K562 (cell line): ENCODE data around the gene RNPEP. TPM values are rescaled to one million over a fixed set of nuclear protein-coding genes. Genes with fewer than 3 reads are reported as not detected.
"Not testable (repeated sequence)": the region's sequence is repeated elsewhere in the genome, so short reads cannot be mapped to it uniquely, and the experiment has no call there.

ENCODE experiments used
- ATAC-seq: fragments of 200-7000 bp; cut with Tn5 transposase; 3 replicates; pipeline ENCODE4 v1.9.1; 2020; ENCODE audit warnings: moderate library complexity
- BruUV-seq: library from RNA; stranded (reverse); fragments of 400-500 nt; replicated peaks from 2 replicates; lab custom pipeline; 2021; lab: Mats Ljungman, UMichigan
- CTCF ChIA-PET: fragments of 300-600 bp; formaldehyde crosslinking; extraction: SDS; loops from one replicate; lab custom pipeline; 2021; ENCODE audit warnings: low intra/inter-chr PET ratio; lab: Yijun Ruan, JAX
- POLR2A ChIA-PET: fragments of 300-600, 350-650 bp; sonication (Branson Sonifier 250); formaldehyde crosslinking; extraction: SDS; loops from one replicate; lab custom pipeline; 2021; ENCODE audit warnings: antibody characterized with exemption, inconsistent platforms; lab: Yijun Ruan, JAX
- DNase-seq, 4 experiments: peaks; one replicate each; pipeline versions ENCODE4 v3.0.0 to v3.0.0-alpha.2; 2011 to 2018; ENCODE audit warnings: low spot score in 3 of 4, mixed read lengths in 3 of 4; ENCODE audit errors: extremely low read depth in 1 of 4
- FAIRE-seq: peaks from 2 replicates; lab custom pipeline; 2011; peaks lifted over from hg19 to GRCh38; lab: Jason Lieb, UNC
- H2AFZ ChIP-seq: 2 replicates; pipeline ENCODE4 v1.6.0; 2011; ENCODE audit warnings: low read depth, low read length, control low read depth, inconsistent platforms
- H3K27ac ChIP-seq: fragments of 200-600 bp; 3 replicates; pipeline ENCODE4 v1.8.0; 2011; ENCODE audit warnings: low read depth, mild to moderate bottlenecking, control low read depth, inconsistent platforms, low read length, moderate library complexity, mixed read lengths; ENCODE audit errors: extremely low read depth
- H3K27me3 ChIP-seq, 2 experiments: fragments of 300-600 bp in 1 of 2; 2 replicates in 1 of 2; 3 replicates in 1 of 2; pipeline versions ENCODE4 v1.6.0 to v1.8.0; 2011; ENCODE audit warnings: inconsistent platforms in 2 of 2, low read length in 2 of 2, mild to moderate bottlenecking in 1 of 2, mixed read lengths in 1 of 2, moderate library complexity in 1 of 2; ENCODE audit not compliant: control insufficient read depth in 2 of 2, insufficient read depth in 2 of 2
- H3K36me3 ChIP-seq: fragments of 300-600 bp; 3 replicates; pipeline ENCODE4 v1.8.0; 2011; ENCODE audit warnings: mild to moderate bottlenecking, low read length, inconsistent platforms; ENCODE audit not compliant: control insufficient read depth, insufficient read depth
- H3K4me1 ChIP-seq, 2 experiments: fragments of 200-600 bp in 1 of 2; replicated peaks in 1 of 2; 2 replicates in 1 of 2; 3 replicates in 1 of 2; pipeline versions ENCODE4 v1.5.1 to v1.8.0; 2011; ENCODE audit warnings: inconsistent platforms in 2 of 2, low read length in 2 of 2, mild to moderate bottlenecking in 1 of 2, mixed read lengths in 1 of 2, moderate library complexity in 1 of 2; ENCODE audit not compliant: control insufficient read depth in 2 of 2, insufficient read depth in 2 of 2
- H3K4me2 ChIP-seq: 2 replicates; pipeline ENCODE4 v1.6.1; 2011; ENCODE audit warnings: low read length, control low read depth, inconsistent platforms, mixed read lengths; ENCODE audit not compliant: insufficient read depth
- H3K4me3 ChIP-seq: fragments of 200-600 bp; sonication (generic), shearing (Covaris generic); 2 replicates; pipeline ENCODE4 v1.5.1; 2016; ENCODE audit warnings: control low read depth, inconsistent platforms
- H3K79me2 ChIP-seq: fragments of 200-600 bp; 3 replicates; pipeline ENCODE4 v1.8.0; 2011; ENCODE audit warnings: low read length, inconsistent platforms; ENCODE audit not compliant: control insufficient read depth, insufficient read depth
- H3K9ac ChIP-seq, 2 experiments: 2 replicates each; pipeline versions ENCODE4 v1.6.0 to v1.6.1; 2011; ENCODE audit warnings: low read depth in 2 of 2, low read length in 2 of 2, control low read depth in 1 of 2, inconsistent platforms in 1 of 2, mild to moderate bottlenecking in 1 of 2, mixed read lengths in 1 of 2; ENCODE audit not compliant: insufficient read depth in 1 of 2
- H3K9me1 ChIP-seq: one replicate; pipeline ENCODE4 v1.6.0; 2011; ENCODE audit warnings: inconsistent platforms, mild to moderate bottlenecking, low read length, moderate library complexity; ENCODE audit not compliant: control insufficient read depth, insufficient read depth
- H3K9me3 ChIP-seq: replicated peaks from 2 replicates; pipeline ENCODE4 v1.5.1; 2011; ENCODE audit warnings: low read depth, low read length, inconsistent platforms; ENCODE audit not compliant: control insufficient read depth, insufficient read depth
- H4K20me1 ChIP-seq: replicated peaks from 2 replicates; pipeline ENCODE4 v1.6.1; 2011; ENCODE audit warnings: low read length, inconsistent platforms, mixed read lengths; ENCODE audit not compliant: control insufficient read depth, insufficient read depth
- BDP1 ChIP-seq: IDR thresholded peaks from 3 replicates; pipeline ENCODE4 v1.6.1; 2011; ENCODE audit not compliant: insufficient read length, insufficient read depth
- BRD9 ChIP-seq: fragments of 450-650 bp; IDR thresholded peaks from 2 replicates; pipeline ENCODE4 v1.6.1; 2018; ENCODE audit warnings: low read depth; ENCODE audit not compliant: partially characterized antibody
- FOSL1 ChIP-seq: fragments of 200-800 bp; sonication (Bioruptor generic); conservative IDR thresholded peaks from 2 replicates; pipeline ENCODE4 v1.6.1; 2016; ENCODE audit warnings: missing genetic modification characterization, missing compliant biosample characterization
- JUND ChIP-seq, 2 experiments: IDR thresholded peaks; 2 replicates in 1 of 2; 3 replicates in 1 of 2; pipeline ENCODE4 v1.6.1; 2011; ENCODE audit warnings: borderline replicate concordance in 2 of 2, low read depth in 2 of 2, low read length in 2 of 2, improper control_type of control experiment in 1 of 2, missing biosample characterization in 1 of 2, missing genetic modification characterization in 1 of 2, missing genetic modification reagents in 1 of 2
- NBN ChIP-seq: fragments of 450-650 bp; IDR thresholded peaks from 2 replicates; pipeline ENCODE4 v1.6.1; 2016; ENCODE audit warnings: low read depth, mild to moderate bottlenecking
- PHF8 ChIP-seq: fragments of 200-600 bp; sonication (generic); IDR thresholded peaks from 2 replicates; pipeline ENCODE4 v1.6.1; 2012; ENCODE audit warnings: mixed run types, mild to moderate bottlenecking, inconsistent platforms, low read length, moderate library complexity, borderline replicate concordance
- ZEB2 ChIP-seq: fragments of 450-650 bp; IDR thresholded peaks from 2 replicates; pipeline ENCODE4 v1.6.1; 2016
- ZNF143 ChIP-seq: sonication (generic); formaldehyde crosslinking; IDR thresholded peaks from 2 replicates; pipeline ENCODE4 v1.9.0; 2022; ENCODE audit warnings: mild to moderate bottlenecking, missing genetic modification reagents
- WGBS: fragments of 100-300 bp; shearing (Covaris generic); methylation state at CpG from one replicate; pipeline ENCODE4 v1.1.6; 2016; ENCODE audit warnings: low coverage, mixed read lengths; ENCODE audit not compliant: insufficient coverage; ENCODE audit errors: missing lambda C conversion rate; 5-methylcytosine and 5-hydroxymethylcytosine counted together
- in situ Hi-C: fragments of 300-500 bp; cut with MboI; formaldehyde crosslinking; loops from 4 replicates; pipeline ENCODE4 v1.15.0; 2018; ENCODE audit warnings: inconsistent platforms, mixed read lengths
- intact Hi-C: fragments of 100-400 bp; cut with micrococcal nuclease; formaldehyde crosslinking; loops from 2 replicates; pipeline ENCODE4 v1.14.2; 2022
- polyA plus RNA-seq, 8 experiments: library from polyadenylated mRNA; depleted of rRNA in 4 of 8; stranded (reverse) in 5 of 8; unstranded in 3 of 8; fragments of >200 nt; fragmentation: Nextera tagmentation in 2 of 8; fragmentation: Illumina TruSeq in 1 of 8; extraction: Ambion mirVana in 2 of 8; extraction: Trizol in 1 of 8; gene quantifications; 2 replicates each; pipeline versions ENCODE4 v1.2.1 to v1.2.3, GENCODE V29; 2011 to 2014; ENCODE audit warnings: inconsistent platforms in 1 of 8, missing spikeins in 1 of 8
- total RNA-seq, 7 experiments: library from RNA; depleted of rRNA in 6 of 7; stranded (reverse); fragments of >200 nt in 6 of 7; fragmentation: Illumina TruSeq in 2 of 7; extraction: Trizol in 2 of 7; gene quantifications; 2 replicates each; pipeline versions ENCODE4 v1.2.1 to v1.2.3, GENCODE V29; 2011 to 2021; ENCODE audit warnings: low replicate concordance in 1 of 7
- TF ChIP-seq, protein P1 (sequence below): sonication (generic); formaldehyde crosslinking; IDR thresholded peaks from 2 replicates; pipeline ENCODE4 v1.9.0; 2022; ENCODE audit warnings: mild to moderate bottlenecking, missing genetic modification reagents
- TF ChIP-seq, protein P2 (sequence below): sonication (generic); formaldehyde crosslinking; IDR thresholded peaks from 2 replicates; pipeline ENCODE4 v1.8.0; 2023; ENCODE audit warnings: mild to moderate bottlenecking, missing genetic modification reagents

RNPEP gene
- total and polyA plus RNA-seq, 9 of the 15 experiments (the other 6 are each of a cell fraction or from before 2014, with no cell fraction given), result 27.5 to 131 (median 63.4) TPM

DNA sequence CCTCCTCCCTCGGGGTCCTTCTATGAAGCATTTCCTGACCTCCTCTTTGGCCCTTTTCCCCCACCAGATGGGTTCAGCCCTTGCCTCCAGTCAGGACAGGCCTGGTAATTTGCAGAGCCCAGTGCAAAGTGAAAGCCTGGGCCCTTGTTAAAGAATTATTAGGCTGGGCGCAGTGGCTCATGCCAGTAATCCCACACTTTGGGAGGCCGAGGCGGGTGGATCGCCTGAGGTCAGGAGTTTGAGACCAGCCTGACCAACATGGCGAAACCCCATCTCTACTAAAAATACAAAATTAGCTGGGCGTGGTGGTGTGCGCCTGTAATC is 36.7 kb downstream of the RNPEP start:
- in situ Hi-C loops, CTCF ChIA-PET, DNase-seq, BruUV-seq, H3K9me3 ChIP-seq, FAIRE-seq, H3K36me3 ChIP-seq, H3K27me3 ChIP-seq, ATAC-seq: not testable (repeated sequence)
- peaks cover 30 to 37% of the 10 kb centered on the region in 2 experiments for H3K4me1 ChIP-seq
- H2AFZ ChIP-seq, result peak overlapping the region; percentile 9; the same call in 1 of the 2 replicates
- POLR2A ChIA-PET, result interaction anchor here (1.0 kb wide), 1 partner anchor 9 kb away, joined by 3 read pairs; the partner anchor contains the start of gene ELF3
- peak overlapping the region in 1 of 2 experiments; percentile 13; a peak in 2 of 4 replicates for H3K9ac ChIP-seq
- peak overlapping the region; percentile 21; the same call in 2 of the 3 replicates for H3K27ac ChIP-seq
- 66% methylated on average over 8 of the region's 8 CpGs for WGBS
- TF ChIP-seq ZNF143, result 0 out of 2 replicates have a peak, but pooled peaks have one; percentile 6
- TF ChIP-seq, all 486 proteins: peak for 1; not testable (repeated sequence) for 485
- not testable (repeated sequence) for H3K4me3 ChIP-seq, H3K9me1 ChIP-seq, H4K20me1 ChIP-seq, H3K79me2 ChIP-seq
- intact Hi-C loops, result loop anchor here (2.0 kb wide), 1 partner anchor 58 kb away; no protein-coding TSS in a partner anchor
- peak overlapping the region; percentile 62; the same call in 1 of the 2 replicates for H3K4me2 ChIP-seq

DNA sequence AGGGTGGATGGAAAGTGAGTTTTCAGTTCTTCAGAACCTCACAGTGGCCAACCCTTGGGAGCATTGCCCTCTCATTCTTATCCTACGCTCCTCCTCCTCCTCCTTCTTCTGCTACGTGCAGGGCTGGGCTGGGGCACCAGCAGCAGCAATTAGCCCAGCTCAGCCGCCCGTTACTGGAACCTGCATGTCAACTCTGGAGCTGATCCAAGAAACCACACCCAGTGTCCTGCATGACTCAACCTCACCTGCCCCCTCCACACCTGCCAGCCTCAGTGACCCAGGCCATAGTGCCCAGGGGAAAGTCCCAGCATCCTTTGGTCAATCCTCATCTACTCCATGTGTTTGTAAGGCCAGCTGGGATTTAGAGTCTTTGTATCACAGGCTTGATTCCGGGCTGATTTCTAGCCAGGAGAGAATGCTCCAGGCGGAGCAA is 40.6 kb downstream of the RNPEP start:
- no TSS peak for BruUV-seq
- H4K20me1 ChIP-seq, result 0 out of 2 replicates have a peak, but pooled peaks cover 3% of the 10 kb centered on the region
- no peak overlapping the region for H3K4me3 ChIP-seq
- peak; percentile 9; the same call in 1 of the 3 replicates for ATAC-seq
- no peaks in the 10 kb centered on the region for H3K9me1 ChIP-seq
- H3K27me3 ChIP-seq, result peaks cover 5 to 7% of the 10 kb centered on the region in 2 experiments; a peak in 4 of 5 replicates
- no peak overlapping the region; the same call in 1 of the 2 replicates for H3K4me2 ChIP-seq
- no peak overlapping the region for H2AFZ ChIP-seq
- H3K79me2 ChIP-seq, result no peaks in the 10 kb centered on the region
- H3K9me3 ChIP-seq, result no peaks in the 10 kb centered on the region
- CTCF ChIA-PET, result no interaction called here
- POLR2A ChIA-PET, result interaction anchor here (0.8 to 1.4 kb wide), 3 partner anchors 12 to 26 kb away, joined by 3 to 5 read pairs (median 3); no protein-coding TSS in a partner anchor
- no peaks in the 10 kb centered on the region for H3K36me3 ChIP-seq
- H3K27ac ChIP-seq, result no peak overlapping the region
- peak; percentile 69 for FAIRE-seq
- peak overlapping the region in 1 of 2 experiments; percentile 47; a peak in 1 of 4 replicates for H3K9ac ChIP-seq
- H3K4me1 ChIP-seq, result peaks cover 20 to 27% of the 10 kb centered on the region in 2 experiments
- 6% methylated on average over 6 of the region's 6 CpGs for WGBS
- intact Hi-C loops, result no loop called here
- in situ Hi-C loops, result no loop called here
- DNase-seq, result peak in 1 of 4 experiments; percentile 42
- TF ChIP-seq, protein P1, sequence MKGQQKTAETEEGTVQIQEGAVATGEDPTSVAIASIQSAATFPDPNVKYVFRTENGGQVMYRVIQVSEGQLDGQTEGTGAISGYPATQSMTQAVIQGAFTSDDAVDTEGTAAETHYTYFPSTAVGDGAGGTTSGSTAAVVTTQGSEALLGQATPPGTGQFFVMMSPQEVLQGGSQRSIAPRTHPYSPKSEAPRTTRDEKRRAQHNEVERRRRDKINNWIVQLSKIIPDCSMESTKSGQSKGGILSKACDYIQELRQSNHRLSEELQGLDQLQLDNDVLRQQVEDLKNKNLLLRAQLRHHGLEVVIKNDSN, result no peak
- TF ChIP-seq, protein P2, sequence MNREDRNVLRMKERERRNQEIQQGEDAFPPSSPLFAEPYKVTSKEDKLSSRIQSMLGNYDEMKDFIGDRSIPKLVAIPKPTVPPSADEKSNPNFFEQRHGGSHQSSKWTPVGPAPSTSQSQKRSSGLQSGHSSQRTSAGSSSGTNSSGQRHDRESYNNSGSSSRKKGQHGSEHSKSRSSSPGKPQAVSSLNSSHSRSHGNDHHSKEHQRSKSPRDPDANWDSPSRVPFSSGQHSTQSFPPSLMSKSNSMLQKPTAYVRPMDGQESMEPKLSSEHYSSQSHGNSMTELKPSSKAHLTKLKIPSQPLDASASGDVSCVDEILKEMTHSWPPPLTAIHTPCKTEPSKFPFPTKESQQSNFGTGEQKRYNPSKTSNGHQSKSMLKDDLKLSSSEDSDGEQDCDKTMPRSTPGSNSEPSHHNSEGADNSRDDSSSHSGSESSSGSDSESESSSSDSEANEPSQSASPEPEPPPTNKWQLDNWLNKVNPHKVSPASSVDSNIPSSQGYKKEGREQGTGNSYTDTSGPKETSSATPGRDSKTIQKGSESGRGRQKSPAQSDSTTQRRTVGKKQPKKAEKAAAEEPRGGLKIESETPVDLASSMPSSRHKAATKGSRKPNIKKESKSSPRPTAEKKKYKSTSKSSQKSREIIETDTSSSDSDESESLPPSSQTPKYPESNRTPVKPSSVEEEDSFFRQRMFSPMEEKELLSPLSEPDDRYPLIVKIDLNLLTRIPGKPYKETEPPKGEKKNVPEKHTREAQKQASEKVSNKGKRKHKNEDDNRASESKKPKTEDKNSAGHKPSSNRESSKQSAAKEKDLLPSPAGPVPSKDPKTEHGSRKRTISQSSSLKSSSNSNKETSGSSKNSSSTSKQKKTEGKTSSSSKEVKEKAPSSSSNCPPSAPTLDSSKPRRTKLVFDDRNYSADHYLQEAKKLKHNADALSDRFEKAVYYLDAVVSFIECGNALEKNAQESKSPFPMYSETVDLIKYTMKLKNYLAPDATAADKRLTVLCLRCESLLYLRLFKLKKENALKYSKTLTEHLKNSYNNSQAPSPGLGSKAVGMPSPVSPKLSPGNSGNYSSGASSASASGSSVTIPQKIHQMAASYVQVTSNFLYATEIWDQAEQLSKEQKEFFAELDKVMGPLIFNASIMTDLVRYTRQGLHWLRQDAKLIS (CRISPR knock-in tag), result no peak
- no peak for TF ChIP-seq NBN
- peak; percentile 62; the same call in 1 of the 2 replicates for TF ChIP-seq JUND (IDR thresholded peaks at IDR 0.05; ENCODE audit: borderline replicate concordance, low read depth, low read length)
- TF ChIP-seq JUND (tag; IDR thresholded peaks at IDR 0.05; ENCODE audit: borderline replicate concordance, low read depth, low read length), result peak; percentile 35; the same call in 1 of the 3 replicates
- TF ChIP-seq ZEB2, result peak; percentile 81
- no peak for TF ChIP-seq BDP1
- no peak for TF ChIP-seq FOSL1 (tag)
- no peak for TF ChIP-seq BRD9
- TF ChIP-seq PHF8, result no peak
